Activated gamma-delta T cell treated with anti-CD3 and anti-CD28 coated beads, Interleukin-2, amount 50 U/mL, for 16 hours (primary cell): Measurements from ENCODE around the gene MRPL41.
"Not testable (repeated sequence)": the region's sequence is repeated elsewhere in the genome, so short reads cannot be mapped to it uniquely, and the experiment has no call there.

ENCODE experiments used
- DNase-seq: peaks from one replicate; pipeline ENCODE4 v3.0.0-alpha.2; 2020; ENCODE audit warnings: low read depth

The MRPL41 gene

DNA sequence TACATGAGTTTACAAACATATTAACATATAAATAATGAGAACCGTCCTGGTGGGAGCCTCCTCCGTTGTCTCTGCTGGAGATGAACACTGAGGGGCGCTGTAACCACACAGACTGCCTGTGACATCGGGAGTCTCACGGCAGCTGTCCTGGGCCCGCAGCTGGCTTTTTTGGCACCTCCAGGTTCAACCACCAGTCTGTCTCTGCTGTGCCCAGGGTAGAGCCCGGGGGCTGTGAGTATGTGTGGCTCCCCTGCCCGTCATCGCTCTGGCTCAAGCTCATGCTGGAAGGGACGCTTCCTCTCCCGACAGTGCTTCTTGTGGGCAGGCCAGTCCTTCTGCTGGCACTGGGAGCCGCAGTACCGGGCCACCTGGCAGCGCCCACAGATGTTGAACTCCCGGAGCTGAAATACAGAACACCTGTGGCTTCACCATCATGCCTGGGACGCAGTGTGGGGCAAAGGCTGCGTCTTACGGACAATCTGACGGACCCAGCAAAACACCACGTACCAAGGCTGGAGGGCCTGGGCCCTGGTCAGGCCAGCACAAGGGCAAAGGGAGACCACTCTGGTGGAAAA lies 30.7 kb downstream of the MRPL41 start:
- DNase-seq = no peak

GRCh38 chr9:137583347-137583746 lies 31.7 kb downstream of the MRPL41 start:
- no peak for DNase-seq

DNA sequence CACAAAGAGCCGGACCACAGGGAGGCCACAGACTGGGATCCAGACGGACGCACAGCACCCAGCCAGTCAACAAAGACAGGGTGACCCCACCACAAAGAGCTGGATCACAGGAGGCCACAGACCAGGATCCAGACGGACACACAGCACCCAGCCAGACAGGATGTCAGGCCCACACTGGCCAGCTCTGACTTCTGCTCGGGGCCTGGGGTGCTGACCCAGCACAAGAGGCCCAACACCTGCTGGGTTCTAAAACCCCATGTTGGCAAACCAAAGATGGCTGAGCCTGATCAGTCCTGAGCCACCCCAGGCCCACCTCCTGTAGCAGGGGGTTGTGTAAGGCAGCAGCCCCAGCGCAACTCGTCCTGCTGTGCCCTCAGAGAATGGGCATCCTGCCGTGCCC lies 32.3 kb downstream of the MRPL41 start:
- no peak for DNase-seq

DNA sequence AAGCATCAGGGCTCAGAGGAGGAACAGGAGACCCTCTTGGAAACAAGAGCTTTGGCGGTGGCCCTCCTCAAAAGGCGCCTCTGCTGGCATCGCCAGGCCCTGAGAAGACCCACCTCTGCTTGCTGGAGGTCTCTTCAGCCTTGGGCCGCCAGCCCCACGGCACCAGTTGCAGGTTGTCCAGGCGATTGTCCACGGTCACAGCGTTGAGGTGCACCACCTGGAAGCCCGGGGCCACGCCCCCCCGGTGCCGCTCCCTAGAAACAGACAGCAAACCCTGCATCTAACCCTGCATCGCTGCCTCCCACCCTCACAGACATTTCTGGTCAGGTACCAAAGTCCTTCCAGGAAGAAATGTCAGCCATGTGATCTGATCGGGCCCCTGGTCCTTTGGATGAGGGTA lies 35.2 kb downstream of the MRPL41 start:
- no peak for DNase-seq

- DNase-seq = no peak
These were observed 36.6 kb downstream of the MRPL41 start for GRCh38 chr9:137588311-137588710.

DNA sequence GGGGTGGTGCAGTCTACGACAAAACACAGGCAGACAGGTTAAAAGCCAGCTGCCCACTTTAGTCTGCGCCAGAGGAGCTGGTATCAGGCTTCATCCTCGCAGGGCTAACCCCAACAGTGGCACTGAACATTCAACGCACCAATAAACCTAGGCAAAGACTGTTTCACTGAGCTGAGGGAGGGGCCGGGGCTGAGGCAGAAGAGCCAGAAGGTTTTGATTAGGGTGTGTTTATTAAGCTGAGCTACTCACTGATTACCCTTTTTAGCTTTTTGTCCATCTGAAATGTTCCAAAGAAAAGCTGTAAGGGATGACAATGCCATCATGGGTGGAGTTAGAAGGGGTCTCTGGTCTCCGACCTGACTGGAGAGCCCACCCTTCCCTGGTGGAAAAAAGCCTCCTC lies 37.2 kb downstream of the MRPL41 start:
- DNase-seq = no peak

GRCh38 chr9:137589441-137590122 lies 37.9 kb downstream of the MRPL41 start:
- no peak for DNase-seq

DNA sequence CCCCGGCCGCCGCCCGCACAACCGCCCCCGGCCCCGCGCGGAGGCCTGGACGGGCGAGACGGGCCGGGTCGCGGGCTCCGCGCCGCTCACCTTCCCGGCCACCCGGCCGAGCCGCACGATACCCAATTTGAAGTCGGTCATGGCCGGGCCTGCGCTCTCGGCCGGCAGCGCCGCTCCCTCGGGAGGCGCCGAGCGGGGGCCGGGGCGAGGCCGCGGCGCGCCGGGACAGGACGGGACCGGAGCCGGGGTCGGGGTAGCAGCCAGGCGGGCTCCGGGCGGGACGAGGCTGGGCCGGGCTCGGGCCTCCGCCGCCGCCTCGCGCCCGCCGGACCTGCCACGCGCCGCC lies 38.4 kb downstream of the MRPL41 start:
- DNase-seq = no peak

DNA sequence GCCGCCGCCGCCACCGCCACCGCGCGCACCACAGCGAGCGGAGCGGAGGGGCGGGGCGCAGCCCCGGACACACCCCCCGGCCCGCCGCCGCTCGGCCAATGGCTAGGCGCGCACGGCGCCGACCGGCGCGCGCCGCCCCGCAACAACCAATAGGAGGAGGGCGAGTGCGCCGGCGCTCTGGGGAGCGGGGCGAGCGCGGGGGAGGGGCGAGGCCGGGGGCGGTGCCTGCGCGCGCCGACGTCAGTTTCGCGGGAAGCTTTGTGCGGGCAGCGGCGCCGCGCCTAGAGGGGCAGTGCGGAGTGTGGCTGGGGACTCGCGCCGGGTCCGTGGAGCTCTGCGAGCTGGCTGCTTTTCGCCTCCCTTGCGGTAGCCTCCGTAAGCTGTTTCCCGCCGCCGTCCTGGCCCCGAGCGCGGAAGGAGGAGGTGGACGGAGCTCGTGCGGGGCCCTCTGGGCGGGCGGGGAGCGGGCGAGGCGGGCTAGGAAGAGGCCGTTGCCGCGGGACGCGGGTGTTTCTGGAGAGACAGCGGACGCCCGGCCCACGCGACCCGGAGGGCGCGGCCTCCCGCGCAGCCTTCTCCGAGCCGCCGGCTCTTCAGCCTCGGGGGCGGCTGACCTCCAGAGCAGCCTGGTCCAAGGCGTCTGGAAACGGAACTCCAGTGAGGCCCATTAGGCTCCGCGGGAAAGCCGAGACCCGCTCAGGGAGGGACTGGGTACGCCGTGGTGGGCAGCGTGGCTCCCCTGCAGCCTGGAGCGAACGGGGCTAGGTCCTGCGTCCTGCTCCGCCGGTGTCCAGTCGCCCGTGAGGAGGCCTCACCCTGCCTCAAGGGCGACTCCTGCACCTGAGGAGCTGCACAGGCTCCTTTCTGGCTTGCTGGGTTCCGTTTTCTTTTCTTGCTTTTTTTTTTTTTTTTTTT lies 39.0 kb downstream of the MRPL41 start, which contains the start of gene ZMYND19:
Gene ZMYND19, minus strand, starts transcription at position 44 of the 915 bp plus-strand sequence. CDS start 249 bp downstream, outside the sequence.
- peak; percentile 83 for DNase-seq

DNA sequence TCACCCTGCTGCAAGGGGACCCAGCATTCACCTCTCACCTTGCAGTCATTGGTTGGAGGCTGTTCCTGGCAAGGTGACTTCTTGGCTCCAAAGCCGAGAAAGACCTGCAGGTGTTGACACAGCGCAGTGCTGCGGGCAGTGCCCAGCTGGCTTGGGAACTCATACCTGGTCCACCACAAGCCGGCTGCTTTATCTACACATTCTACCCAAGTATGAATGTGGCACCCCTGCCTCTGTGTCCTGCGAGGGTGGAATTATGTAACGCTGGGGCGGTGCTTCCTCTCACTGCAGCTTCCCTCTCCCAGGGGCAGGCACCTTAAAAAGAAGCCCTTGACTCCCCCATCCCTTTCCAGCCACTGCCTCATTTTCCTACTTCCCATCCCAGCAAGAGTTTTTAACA lies 41.1 kb downstream of the MRPL41 start:
- no peak for DNase-seq

DNA sequence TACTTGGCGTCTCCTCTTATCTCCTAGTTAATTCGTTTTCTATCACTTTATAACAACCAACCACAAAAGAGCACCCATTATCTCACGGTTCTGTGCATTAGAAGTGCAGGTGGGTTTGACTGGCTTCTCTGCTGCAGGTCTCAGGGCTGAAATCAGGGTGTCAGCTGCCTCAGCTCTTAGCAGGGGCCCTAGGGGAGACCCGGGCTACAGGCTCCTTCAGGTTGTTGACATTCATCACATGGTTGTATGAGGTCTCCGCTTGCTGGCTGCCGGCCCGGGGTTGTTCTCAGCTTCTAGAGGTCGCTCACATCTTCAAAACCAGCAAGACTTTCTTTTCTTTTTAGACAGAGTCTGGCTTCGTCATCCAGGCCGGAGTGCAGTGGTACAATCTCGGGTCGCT lies 41.5 kb downstream of the MRPL41 start:
- no peak for DNase-seq

- not testable (repeated sequence) for DNase-seq
These were observed 44.9 kb downstream of the MRPL41 start for GRCh38 chr9:137596577-137596976.

DNA sequence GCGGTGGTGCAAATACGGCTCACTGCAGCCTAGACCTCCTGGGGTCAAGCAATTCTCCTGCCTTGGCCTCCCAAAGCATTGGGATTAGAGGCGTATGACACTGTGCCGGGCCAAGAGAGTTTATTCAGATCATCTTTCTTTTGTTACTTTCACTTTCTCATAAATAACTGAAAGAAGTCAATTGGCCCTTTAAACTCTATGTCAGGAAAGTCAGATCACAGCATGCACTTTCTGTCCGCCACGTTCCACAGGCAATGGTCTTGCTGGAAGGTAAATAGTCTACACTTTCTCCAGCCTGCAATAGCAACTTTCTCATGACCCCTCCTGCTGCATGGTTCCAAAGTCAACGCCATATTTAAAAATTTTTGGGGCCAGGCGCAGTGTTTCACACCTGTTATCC lies 47.3 kb downstream of the MRPL41 start:
- DNase-seq = no peak
